Mesothelial cell of epicardium (in vitro differentiated cells): ENCODE measurements around the gene RELL1. TPM values are rescaled to one million over a fixed set of nuclear protein-coding genes. Genes with fewer than 3 reads are reported as not detected.

ENCODE experiments used
- DNase-seq, 2 experiments: peaks; one replicate each; pipeline ENCODE4 v3.0.0; 2021; ENCODE audit warnings: low spot score in 2 of 2; ENCODE audit not compliant: unreplicated experiment in 2 of 2
- H3K27ac Mint-ChIP-seq: 2 replicates; pipeline ENCODE4 v1.8.0; 2021; ENCODE audit warnings: mixed read lengths
- H3K27me3 Mint-ChIP-seq: 2 replicates; pipeline ENCODE4 v1.8.0; 2021; ENCODE audit warnings: low read depth, mixed read lengths
- H3K36me3 Mint-ChIP-seq: 2 replicates; pipeline ENCODE4 v1.8.0; 2021; ENCODE audit warnings: mixed read lengths
- H3K4me1 Mint-ChIP-seq: 2 replicates; pipeline ENCODE4 v1.8.0; 2021; ENCODE audit warnings: mixed read lengths
- H3K4me3 Mint-ChIP-seq: 2 replicates; pipeline ENCODE4 v1.8.0; 2021; ENCODE audit warnings: mild to moderate bottlenecking, moderate library complexity, mixed read lengths
- H3K9me3 Mint-ChIP-seq: 2 replicates; pipeline ENCODE4 v1.8.0; 2021; ENCODE audit warnings: mixed read lengths
- CTCF ChIP-seq: fragments of 200-600 bp; sonication (generic); IDR thresholded peaks from one replicate; pipeline ENCODE4 v1.5.0; 2021; ENCODE audit warnings: antibody characterized with exemption; ENCODE audit not compliant: unreplicated experiment
- total RNA-seq: library from RNA; stranded (reverse); gene quantifications from 3 replicates; pipeline ENCODE4 v1.2.1, GENCODE V29; 2021

Gene RELL1
- total RNA-seq, 1 donor from 2014 or later = 11.7 TPM

- peaks cover 32% of the 10 kb centered on the region for H3K9me3 Mint-ChIP-seq
- no peak for TF ChIP-seq CTCF
- peaks cover 3% of the 10 kb centered on the region for H3K4me1 Mint-ChIP-seq
- H3K36me3 Mint-ChIP-seq = peaks cover 12% of the 10 kb centered on the region
- no peaks in the 10 kb centered on the region for H3K27me3 Mint-ChIP-seq
- no peak for DNase-seq
- H3K4me3 Mint-ChIP-seq = no peak overlapping the region
- no peak overlapping the region for H3K27ac Mint-ChIP-seq
Measured at GRCh38 chr4:37656649-37657048, 29.5 kb downstream of the RELL1 start.

DNA sequence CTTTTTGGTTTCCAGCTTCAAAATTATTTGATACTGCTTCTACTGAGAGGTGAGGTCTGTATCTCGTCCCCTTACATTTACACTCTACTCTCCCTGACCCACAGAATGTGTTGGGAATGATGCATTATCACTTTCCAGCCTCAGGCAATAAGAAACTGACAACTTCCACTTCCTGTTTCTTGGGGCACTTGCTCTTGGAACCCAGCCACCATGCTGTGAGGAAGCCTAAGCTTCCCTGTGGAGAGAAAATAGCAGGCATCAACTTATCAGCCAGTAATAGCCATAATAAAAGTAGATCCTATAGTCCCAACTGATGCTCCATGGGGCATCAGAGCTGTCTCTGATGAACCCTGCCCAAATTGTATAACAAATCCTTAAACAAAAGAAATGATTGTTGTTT, 32.6 kb downstream of the RELL1 start:
- H3K9me3 Mint-ChIP-seq = peaks cover 32% of the 10 kb centered on the region
- H3K4me3 Mint-ChIP-seq = no peak overlapping the region
- TF ChIP-seq CTCF = no peak
- H3K4me1 Mint-ChIP-seq = no peaks in the 10 kb centered on the region
- peaks cover 12% of the 10 kb centered on the region for H3K36me3 Mint-ChIP-seq
- DNase-seq = no peak
- no peaks in the 10 kb centered on the region for H3K27me3 Mint-ChIP-seq
- H3K27ac Mint-ChIP-seq = no peak overlapping the region

GRCh38 chr4:37652747-37653527, 33.2 kb downstream of the RELL1 start:
- no peak overlapping the region for H3K27ac Mint-ChIP-seq
- H3K27me3 Mint-ChIP-seq = no peaks in the 10 kb centered on the region
- H3K9me3 Mint-ChIP-seq = peaks cover 32% of the 10 kb centered on the region
- peaks cover 12% of the 10 kb centered on the region for H3K36me3 Mint-ChIP-seq
- DNase-seq = no peak
- no peak overlapping the region for H3K4me3 Mint-ChIP-seq
- H3K4me1 Mint-ChIP-seq = no peaks in the 10 kb centered on the region
- TF ChIP-seq CTCF = no peak

DNA sequence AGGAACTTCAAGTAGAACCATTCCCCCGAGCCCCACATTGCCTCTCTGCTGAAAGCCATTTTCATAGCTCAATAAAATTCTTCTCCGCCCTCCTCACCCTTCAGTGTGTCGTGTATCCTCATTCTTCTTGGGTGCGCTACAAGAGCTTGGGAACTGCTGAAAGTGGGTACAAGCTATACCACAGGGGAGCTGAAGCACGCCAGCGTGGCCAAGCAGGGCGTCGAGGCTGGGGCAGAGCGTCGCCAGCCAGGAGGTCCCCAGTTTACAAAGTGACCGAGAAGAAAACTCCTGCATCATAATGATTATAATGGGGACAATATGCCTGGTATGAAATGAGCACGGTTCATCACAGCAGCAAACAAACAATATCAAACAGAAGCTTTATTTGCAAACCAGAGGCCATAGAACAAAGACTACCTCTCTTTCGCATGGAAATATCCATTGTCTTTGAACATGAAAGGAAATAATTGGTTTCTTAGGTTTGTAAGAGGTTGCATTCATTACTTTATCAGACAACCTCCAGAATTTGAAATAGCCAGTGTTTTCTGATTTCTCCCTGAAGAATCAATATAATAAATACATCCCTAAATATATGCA, 34.3 kb downstream of the RELL1 start:
- no peaks in the 10 kb centered on the region for H3K27me3 Mint-ChIP-seq
- peaks cover 9% of the 10 kb centered on the region for H3K36me3 Mint-ChIP-seq
- TF ChIP-seq CTCF = no peak
- no peaks in the 10 kb centered on the region for H3K4me1 Mint-ChIP-seq
- DNase-seq = no peak
- H3K27ac Mint-ChIP-seq = no peak overlapping the region
- peaks cover 27% of the 10 kb centered on the region for H3K9me3 Mint-ChIP-seq
- H3K4me3 Mint-ChIP-seq = no peak overlapping the region

- Mint-ChIP-seq H3K36me3 (peaks cover 2% of the 10 kb centered on the region), H3K4me1 (no peaks in the 10 kb centered on the region), H3K27ac (no peak overlapping the region), H3K4me3 (no peak overlapping the region), H3K27me3 (no peaks in the 10 kb centered on the region), H3K9me3 (peaks cover 14% of the 10 kb centered on the region)
- DNase-seq = no peak
- TF ChIP-seq CTCF = no peak
Measured at GRCh38 chr4:37650481-37650880, 35.7 kb downstream of the RELL1 start.
